ENCODE results near the gene TMPRSS4.

DNA sequence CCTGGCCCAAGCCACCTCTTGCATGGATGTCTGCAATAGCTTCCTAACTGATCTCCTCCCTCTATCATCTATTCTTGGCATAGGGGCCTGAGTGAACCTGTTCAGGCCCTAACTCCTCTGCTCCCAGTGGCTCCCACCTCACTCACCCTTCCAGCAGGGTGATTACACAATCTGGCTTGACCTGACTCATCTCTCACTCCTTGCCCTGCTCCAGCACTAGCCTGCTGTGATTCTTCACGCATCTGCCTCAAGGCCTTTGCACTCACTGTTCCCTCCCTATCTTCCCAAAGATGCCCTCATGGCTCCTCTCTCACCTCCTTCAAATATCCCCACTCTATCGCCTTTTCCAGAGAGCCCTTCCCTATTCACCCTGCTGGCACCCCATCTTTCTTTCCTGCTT lies 65.2 kb downstream of the TMPRSS4 start:
- TF ChIP-seq, protein P1, sequence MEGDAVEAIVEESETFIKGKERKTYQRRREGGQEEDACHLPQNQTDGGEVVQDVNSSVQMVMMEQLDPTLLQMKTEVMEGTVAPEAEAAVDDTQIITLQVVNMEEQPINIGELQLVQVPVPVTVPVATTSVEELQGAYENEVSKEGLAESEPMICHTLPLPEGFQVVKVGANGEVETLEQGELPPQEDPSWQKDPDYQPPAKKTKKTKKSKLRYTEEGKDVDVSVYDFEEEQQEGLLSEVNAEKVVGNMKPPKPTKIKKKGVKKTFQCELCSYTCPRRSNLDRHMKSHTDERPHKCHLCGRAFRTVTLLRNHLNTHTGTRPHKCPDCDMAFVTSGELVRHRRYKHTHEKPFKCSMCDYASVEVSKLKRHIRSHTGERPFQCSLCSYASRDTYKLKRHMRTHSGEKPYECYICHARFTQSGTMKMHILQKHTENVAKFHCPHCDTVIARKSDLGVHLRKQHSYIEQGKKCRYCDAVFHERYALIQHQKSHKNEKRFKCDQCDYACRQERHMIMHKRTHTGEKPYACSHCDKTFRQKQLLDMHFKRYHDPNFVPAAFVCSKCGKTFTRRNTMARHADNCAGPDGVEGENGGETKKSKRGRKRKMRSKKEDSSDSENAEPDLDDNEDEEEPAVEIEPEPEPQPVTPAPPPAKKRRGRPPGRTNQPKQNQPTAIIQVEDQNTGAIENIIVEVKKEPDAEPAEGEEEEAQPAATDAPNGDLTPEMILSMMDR (conservative IDR thresholded peaks at IDR 0.05; ENCODE audit: low read length), result no peak
- no peak for TF ChIP-seq EZH2phosphoT487 (IDR thresholded peaks at IDR 0.05; ENCODE audit: borderline replicate concordance)
